Heart left ventricle (tissue), 16 donors: ENCODE results near the gene RPL39L. TPM values are rescaled to one million over a fixed set of nuclear protein-coding genes. Genes with fewer than 3 reads are reported as not detected.
"Not testable (repeated sequence)": the region's sequence is repeated elsewhere in the genome, so short reads cannot be mapped to it uniquely, and the experiment has no call there.

ENCODE experiments used
- ATAC-seq, 4 donors: fragments of 200-7000 bp; cut with Tn5 transposase; one replicate each; pipeline ENCODE4 v1.9.1; 2020 to 2022; ENCODE audit warnings: moderate library complexity in 4 of 4, mild to moderate bottlenecking in 3 of 4, moderate number of reproducible peaks in 1 of 4
- DNase-seq, 5 donors: peaks; one replicate each; pipeline ENCODE4 v3.0.0-alpha.2; 2020
- H3K27ac ChIP-seq, 12 donors: fragments of 200-600 bp; sonication (generic) in 4 of 12; one replicate each; pipeline versions ENCODE4 v1.5.0 to v1.8.0; 2016 to 2022; ENCODE audit warnings: mild to moderate bottlenecking in 2 of 12
- H3K27me3 ChIP-seq, 9 donors: fragments of 200-600 bp; sonication (generic) in 2 of 9; one replicate each; pipeline versions ENCODE4 v1.5.1 to v1.8.0; 2016 to 2022; ENCODE audit warnings: mild to moderate bottlenecking in 3 of 9
- H3K36me3 ChIP-seq, 9 donors: fragments of 200-600 bp; sonication (generic) in 2 of 9; one replicate each; pipeline versions ENCODE4 v1.5.0 to v1.8.0; 2018 to 2022; ENCODE audit warnings: mild to moderate bottlenecking in 2 of 9
- H3K4me1 ChIP-seq, 12 donors: fragments of 200-600 bp; sonication (generic) in 4 of 12; one replicate each; pipeline versions ENCODE4 v1.5.0 to v1.8.0; 2016 to 2022; ENCODE audit warnings: mild to moderate bottlenecking in 3 of 12
- H3K4me3 ChIP-seq, 12 donors: fragments of 200-600 bp; sonication (generic) in 4 of 12; one replicate each; pipeline versions ENCODE4 v1.5.0 to v1.8.0; 2017 to 2022; ENCODE audit warnings: mild to moderate bottlenecking in 9 of 12, moderate library complexity in 4 of 12
- H3K9me3 ChIP-seq, 12 donors: fragments of 200-600 bp; sonication (generic) in 4 of 12; one replicate each; pipeline versions ENCODE4 v1.5.0 to v1.8.0; 2016 to 2022; ENCODE audit warnings: mild to moderate bottlenecking in 1 of 12
- POLR2A ChIP-seq, 2 donors: fragments of 450-650 bp; IDR thresholded peaks; one replicate each; pipeline ENCODE4 v1.6.1; 2017; ENCODE audit warnings: antibody characterized with exemption in 2 of 2, mild to moderate bottlenecking in 2 of 2, moderate library complexity in 2 of 2
- WGBS, 4 donors: extraction: QIAGEN DNeasy Blood & Tissue Kit in 2 of 4; methylation state at CpG; one replicate each; pipeline versions ENCODE4 v1.1.5 to v1.1.7; 2013 to 2018; 5-methylcytosine and 5-hydroxymethylcytosine counted together
- intact Hi-C, 10 donors: fragments of 100-400 bp; cut with DNase I; formaldehyde crosslinking; loops; one replicate each; pipeline versions ENCODE4 v1.11.1 to v1.14.2; 2022
- polyA plus RNA-seq, 2 donors: library from polyadenylated mRNA; stranded (reverse); fragments of 200-250 nt; gene quantifications; one replicate each; pipeline ENCODE4 v1.2.3, GENCODE V29; 2013
- total RNA-seq, 9 donors: library from RNA; depleted of rRNA in 2 of 9; stranded (reverse); fragments of >200 nt in 2 of 9; fragmentation: NEBNext Ultra II Directional in 3 of 9; extraction: Animal tissue kit (Norgen Biotek cat#: 25700) in 3 of 9; gene quantifications; one replicate each; pipeline versions ENCODE4 v1.1.0 to v1.2.4, GENCODE V29; 2016 to 2023
- TF ChIP-seq, protein P1 (sequence below), 12 donors: fragments of 200-600 bp; sonication (generic) in 4 of 12; IDR thresholded peaks; one replicate each; pipeline versions ENCODE4 v1.5.0 to v1.8.0; 2018 to 2022; ENCODE audit warnings: antibody characterized with exemption in 12 of 12, mild to moderate bottlenecking in 5 of 12
- donor health status: ischemic (EF 13 %, LVEDD 7.1; RV severe dilation, severe dysfunction).
- donor health status: healthy with polysubstance abuse.
- donor health status: DM: no; HTN: yes; CAD: no.
- donor health status: DM: no; HTN: no; CAD: no.
- donor health status: ischemic (EF 25% LVEDD 6.9; RV normal size, moderate dysfunction).
- donor health status: ischemic (EF 25% LVEDD 5.7; RV mildly dilated, moderate dysfunction).
- donor health status: healthy.
- donor health status: DM: yes; HTN: yes; CAD: no.
- donor health status: ischemic (EF 35%, LVEDD 5.7; RV mildly dilated, moderate dysfunction).
- donor health status: nonischemic (EF 11% LVEDD 7.7; RV severe dilation, severe dysfunction).
- donor health status: DM: yes; HTN: yes; CAD: no.
- donor health status: PGD.
- donor health status: ischemic (EF 29% LVEDD 5.4; RV normal size, mild dysfunction).
- donor health status: nonischemic (EF 23%, LVEDD 6.1; RV moderate dilation, normal function).

Gene RPL39L
- total and polyA plus RNA-seq, 11 donors, result 1.9 to 16.3 (median 4.6) TPM

DNA sequence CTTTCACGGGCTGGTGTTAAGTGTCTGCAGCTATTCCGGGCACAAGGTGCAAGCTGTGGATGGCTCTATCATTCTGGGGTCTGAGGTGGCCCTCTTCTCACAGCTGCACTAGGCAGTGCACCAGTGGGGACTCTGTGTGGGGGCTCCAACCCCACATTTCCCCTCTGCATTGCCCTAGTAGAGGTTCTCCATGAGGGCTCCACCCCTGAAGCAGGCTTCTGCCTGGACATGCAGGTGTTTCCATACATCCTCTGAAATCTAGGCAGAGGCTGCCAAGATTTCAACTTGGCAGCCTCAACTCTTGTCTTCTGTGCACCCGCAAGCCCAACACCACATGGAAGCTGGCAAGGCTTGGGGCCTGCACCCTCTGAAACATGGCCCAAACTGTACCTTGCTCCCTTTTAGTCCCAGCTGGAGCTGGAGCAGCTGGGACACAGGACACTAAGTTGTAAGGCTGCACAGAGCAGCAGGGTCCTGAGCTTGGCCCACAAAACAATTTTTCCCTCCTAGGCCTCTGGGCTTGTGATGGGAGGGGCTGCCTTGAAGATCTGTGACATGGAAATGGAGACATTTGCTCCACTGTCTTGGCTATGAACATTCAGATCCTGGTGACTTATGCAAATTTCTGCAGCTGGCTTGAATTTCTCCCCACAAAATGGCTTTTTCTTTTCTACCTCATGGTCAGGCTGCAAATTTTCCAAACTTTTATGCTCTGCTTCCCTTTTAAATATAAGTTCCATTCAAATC, 6.0 kb upstream of the RPL39L start:
- 89 to 96% (median 95%) methylated on average over 2 to 3 of the region's 3 CpGs for WGBS, 4 donors
- Histone ChIP-seq H3K4me1 (no peaks in the 10 kb centered on the region), H3K36me3 (no peaks in the 10 kb centered on the region), H3K4me3 (no peak overlapping the region), H3K27me3 (no peaks in the 10 kb centered on the region), H3K27ac (no peak overlapping the region), H3K9me3 (peaks cover 0 to 8% (median 0%) of the 10 kb centered on the region in 12 donors)
- DNase-seq (no peak), ATAC-seq (no peak)
- intact Hi-C loops, result no loop called here
- TF ChIP-seq POLR2A (IDR thresholded peaks at IDR 0.05), result no peak
- TF ChIP-seq, protein P1, sequence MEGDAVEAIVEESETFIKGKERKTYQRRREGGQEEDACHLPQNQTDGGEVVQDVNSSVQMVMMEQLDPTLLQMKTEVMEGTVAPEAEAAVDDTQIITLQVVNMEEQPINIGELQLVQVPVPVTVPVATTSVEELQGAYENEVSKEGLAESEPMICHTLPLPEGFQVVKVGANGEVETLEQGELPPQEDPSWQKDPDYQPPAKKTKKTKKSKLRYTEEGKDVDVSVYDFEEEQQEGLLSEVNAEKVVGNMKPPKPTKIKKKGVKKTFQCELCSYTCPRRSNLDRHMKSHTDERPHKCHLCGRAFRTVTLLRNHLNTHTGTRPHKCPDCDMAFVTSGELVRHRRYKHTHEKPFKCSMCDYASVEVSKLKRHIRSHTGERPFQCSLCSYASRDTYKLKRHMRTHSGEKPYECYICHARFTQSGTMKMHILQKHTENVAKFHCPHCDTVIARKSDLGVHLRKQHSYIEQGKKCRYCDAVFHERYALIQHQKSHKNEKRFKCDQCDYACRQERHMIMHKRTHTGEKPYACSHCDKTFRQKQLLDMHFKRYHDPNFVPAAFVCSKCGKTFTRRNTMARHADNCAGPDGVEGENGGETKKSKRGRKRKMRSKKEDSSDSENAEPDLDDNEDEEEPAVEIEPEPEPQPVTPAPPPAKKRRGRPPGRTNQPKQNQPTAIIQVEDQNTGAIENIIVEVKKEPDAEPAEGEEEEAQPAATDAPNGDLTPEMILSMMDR (IDR thresholded peaks at IDR 0.05), result no peak

DNA sequence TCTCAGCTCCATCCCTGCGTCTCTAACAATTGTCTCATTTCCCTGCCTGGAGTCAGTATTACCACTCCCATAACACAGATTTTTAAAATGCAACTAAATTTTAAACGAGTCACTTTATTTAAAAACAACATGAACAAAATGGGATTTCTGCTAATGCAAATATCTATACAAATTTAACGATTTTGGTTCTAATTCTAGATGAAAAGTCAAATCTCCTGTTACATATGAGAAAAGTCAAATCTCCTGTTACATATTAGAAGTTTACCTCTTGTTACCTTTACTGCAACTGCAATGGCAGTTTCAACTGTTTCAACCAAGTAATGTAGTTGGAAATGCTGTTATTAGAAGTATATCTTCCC, 578 bp upstream of the RPL39L start:
- H3K27ac ChIP-seq, result peak overlapping the region in 4 of 12 donors; percentile 67 to 82 (median 74)
- ATAC-seq, result no peak

GRCh38 chr3:187136936-187137335, 2.4 kb downstream of the RPL39L start:
- Histone ChIP-seq H3K9me3 (no peaks in the 10 kb centered on the region), H3K4me3 (no peak overlapping the region), H3K4me1 (peaks cover 0 to 27% (median 0%) of the 10 kb centered on the region in 12 donors), H3K27ac (no peak overlapping the region), H3K36me3 (no peaks in the 10 kb centered on the region), H3K27me3 (no peaks in the 10 kb centered on the region)
- no peak for TF ChIP-seq POLR2A (IDR thresholded peaks at IDR 0.05)
- ATAC-seq, result no peak
- DNase-seq, result no peak
- intact Hi-C loops, result no loop called here
- WGBS, 4 donors, result 91 to 96% (median 94%) methylated on average over 4 of the region's 4 CpGs

More for the DNA sequence above, 578 bp upstream of the RPL39L start:
- Histone ChIP-seq H3K4me1 (peaks cover 0 to 21% (median 0%) of the 10 kb centered on the region in 12 donors), H3K9me3 (peaks cover 0 to 2% (median 0%) of the 10 kb centered on the region in 12 donors), H3K27me3 (no peaks in the 10 kb centered on the region), H3K36me3 (no peaks in the 10 kb centered on the region), H3K4me3 (peak overlapping the region in 11 of 12 donors; percentile 39 to 75 (median 64))
- 25 to 30% (median 30%) methylated on average over 3 of the region's 3 CpGs for WGBS, 4 donors
- TF ChIP-seq, protein P1 (IDR thresholded peaks at IDR 0.05), result peak in 1 of 12 donors; percentile 15
- TF ChIP-seq POLR2A (IDR thresholded peaks at IDR 0.05), result no peak
- no peak for DNase-seq
- intact Hi-C loops, result no loop called here

- Histone ChIP-seq H3K4me1 (peaks cover 0 to 29% (median 0%) of the 10 kb centered on the region in 12 donors), H3K9me3 (no peaks in the 10 kb centered on the region), H3K4me3 (no peak overlapping the region), H3K27me3 (no peaks in the 10 kb centered on the region), H3K36me3 (no peaks in the 10 kb centered on the region), H3K27ac (no peak overlapping the region)
- no peak for ATAC-seq
- DNase-seq, result no peak
- 93 to 100% (median 98%) methylated on average over 1 of the region's 1 CpG for WGBS, 4 donors
- intact Hi-C loops, result no loop called here
- TF ChIP-seq POLR2A (IDR thresholded peaks at IDR 0.05), result no peak
- TF ChIP-seq, protein P1 (IDR thresholded peaks at IDR 0.05), result no peak
These were observed 3.0 kb downstream of the RPL39L start for GRCh38 chr3:187136337-187136736.

GRCh38 chr3:187135172-187135690, 4.1 kb downstream of the RPL39L start:
- H3K27ac ChIP-seq, H3K36me3 ChIP-seq, H3K4me3 ChIP-seq, intact Hi-C loops, ATAC-seq, H3K9me3 ChIP-seq, H3K27me3 ChIP-seq, DNase-seq: not testable (repeated sequence)
- H3K4me1 ChIP-seq, result peaks cover 0 to 40% (median 2%) of the 10 kb centered on the region in 12 donors
- WGBS, 4 donors, result 88 to 97% (median 93%) methylated on average over 11 of the region's 11 CpGs

- ATAC-seq, H3K27me3 ChIP-seq, DNase-seq, H3K27ac ChIP-seq, H3K9me3 ChIP-seq, H3K36me3 ChIP-seq, intact Hi-C loops, H3K4me3 ChIP-seq: not testable (repeated sequence)
- H3K4me1 ChIP-seq, result peaks cover 0 to 27% (median 0%) of the 10 kb centered on the region in 12 donors
- WGBS, 4 donors, result 85 to 91% (median 85%) methylated on average over 2 of the region's 2 CpGs
These were observed 6.1 kb downstream of the RPL39L start for GRCh38 chr3:187133181-187133580.
